ENCODE results near the gene RILPL2. TPM values are rescaled to one million over a fixed set of nuclear protein-coding genes. Genes with fewer than 3 reads are reported as not detected.

The RILPL2 gene
- total RNA-seq, 2 donors from 2014 or later, result 8.3 to 8.6 TPM

Other genes with a start within 250 kb of the RILPL2 start
- gene MPHOSPH9, start 203.5 kb downstream of the RILPL2 start, total RNA-seq, result 10 to 100 TPM; 24.3 to 25.0 TPM
- 10 to 100 TPM; 18.3 to 26.7 TPM for gene MTRFR, start 203.2 kb downstream of the RILPL2 start, total RNA-seq
- 100 to 1,000 TPM; 127 to 129 TPM for gene CDK2AP1, start 164.8 kb downstream of the RILPL2 start, total RNA-seq
- 10 to 100 TPM; 22.6 to 53.3 TPM for gene SBNO1, start 71.8 kb downstream of the RILPL2 start, total RNA-seq
- gene KMT5A, start 52.6 kb downstream of the RILPL2 start, total RNA-seq, result 10 to 100 TPM; 47.3 to 61.9 TPM
- gene SNRNP35, start 21.5 kb upstream of the RILPL2 start, total RNA-seq, result 10 to 100 TPM; 16.6 to 22.6 TPM
- gene RILPL1, start 97.0 kb upstream of the RILPL2 start, total RNA-seq, result 10 to 100 TPM in 1 of 2 donors, 1 to 10 TPM in 1; 8.6 to 25.7 TPM
- gene TMED2, start 147.9 kb upstream of the RILPL2 start, total RNA-seq, result 100 to 1,000 TPM; 114 to 188 TPM
- gene DDX55, start 165.4 kb upstream of the RILPL2 start, total RNA-seq, result 10 to 100 TPM; 13.7 to 24.4 TPM
- 100 to 1,000 TPM in 1 of 2 donors, 10 to 100 TPM in 1; 98.7 to 122 TPM for gene EIF2B1, start 197.0 kb upstream of the RILPL2 start, total RNA-seq
- gene GTF2H3, start 197.1 kb upstream of the RILPL2 start, total RNA-seq, result 10 to 100 TPM; 28.0 to 50.1 TPM
- gene TCTN2, start 234.4 kb upstream of the RILPL2 start, total RNA-seq, result 10 to 100 TPM; 15.2 to 20.7 TPM

All from prostate gland (tissue), 2 donors.